GM19238 (cell line): ENCODE results near the gene COLEC11.

Experiments used
- DNase-seq: peaks from one replicate; pipeline ENCODE4 v3.0.0; 2011; ENCODE audit warnings: low spot score; ENCODE audit not compliant: insufficient read length

The COLEC11 gene

GRCh38 chr2:3670376-3670775 lies 75.5 kb downstream of the COLEC11 start:
- DNase-seq = no peak

DNA sequence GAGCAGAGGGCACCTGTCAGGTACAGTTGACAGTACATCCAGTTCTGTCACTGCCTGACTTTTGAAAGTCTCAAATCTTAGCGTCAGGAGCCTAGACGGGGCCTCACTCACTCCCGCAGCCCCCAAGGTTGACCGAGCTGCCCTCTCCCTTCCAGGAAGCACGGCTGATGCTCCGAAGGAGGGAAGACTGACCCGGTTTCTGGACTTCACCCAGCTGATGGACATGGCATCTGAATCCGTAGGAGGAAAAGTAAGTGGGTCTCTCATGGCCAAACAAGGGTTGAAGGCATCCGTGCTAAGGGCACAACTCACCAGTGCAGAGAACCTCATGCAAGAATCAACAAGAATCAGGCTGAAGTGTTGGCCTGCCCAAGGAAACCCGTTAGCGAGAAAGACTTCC lies 76.0 kb downstream of the COLEC11 start:
- DNase-seq = no peak

DNA sequence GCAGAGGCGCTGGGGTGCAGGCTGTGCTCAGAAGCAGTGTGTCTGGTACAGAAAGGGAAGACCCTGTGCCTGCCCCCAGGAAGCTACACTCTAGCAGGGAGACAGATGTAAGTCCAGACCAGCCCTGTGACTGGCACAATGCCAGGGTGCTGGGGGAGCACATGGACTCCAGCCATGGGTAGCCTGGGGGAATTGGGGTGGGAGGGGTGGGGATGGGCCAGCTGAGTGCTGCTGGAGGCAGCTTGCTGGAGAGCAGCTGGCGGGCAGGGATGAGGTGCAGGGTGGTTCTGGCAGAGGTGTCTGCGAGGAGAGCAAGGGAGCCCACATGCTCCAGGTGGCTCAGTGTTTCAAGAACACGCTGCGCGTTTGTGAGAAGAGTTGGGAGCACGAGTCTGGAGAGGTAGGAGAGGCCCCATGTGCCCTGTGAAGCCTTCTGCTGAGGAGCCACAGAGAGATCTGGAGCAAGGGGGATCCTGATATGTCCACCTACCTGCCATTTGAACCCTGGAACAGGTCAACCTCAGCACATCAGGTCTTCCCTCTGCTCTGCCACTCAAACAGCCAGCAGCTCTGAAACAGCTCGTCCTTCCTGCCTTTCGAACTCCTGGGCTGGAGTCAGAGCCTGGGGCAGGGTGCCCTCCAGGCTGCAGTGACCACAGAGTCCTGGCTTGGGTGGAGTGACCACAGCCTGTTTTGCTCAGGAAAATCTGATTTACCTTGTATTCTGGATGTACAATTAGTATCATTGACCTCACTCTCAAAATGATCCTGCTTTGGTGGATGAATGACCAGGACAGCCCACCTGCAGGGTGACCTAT lies 78.2 kb downstream of the COLEC11 start:
- no peak for DNase-seq

DNA sequence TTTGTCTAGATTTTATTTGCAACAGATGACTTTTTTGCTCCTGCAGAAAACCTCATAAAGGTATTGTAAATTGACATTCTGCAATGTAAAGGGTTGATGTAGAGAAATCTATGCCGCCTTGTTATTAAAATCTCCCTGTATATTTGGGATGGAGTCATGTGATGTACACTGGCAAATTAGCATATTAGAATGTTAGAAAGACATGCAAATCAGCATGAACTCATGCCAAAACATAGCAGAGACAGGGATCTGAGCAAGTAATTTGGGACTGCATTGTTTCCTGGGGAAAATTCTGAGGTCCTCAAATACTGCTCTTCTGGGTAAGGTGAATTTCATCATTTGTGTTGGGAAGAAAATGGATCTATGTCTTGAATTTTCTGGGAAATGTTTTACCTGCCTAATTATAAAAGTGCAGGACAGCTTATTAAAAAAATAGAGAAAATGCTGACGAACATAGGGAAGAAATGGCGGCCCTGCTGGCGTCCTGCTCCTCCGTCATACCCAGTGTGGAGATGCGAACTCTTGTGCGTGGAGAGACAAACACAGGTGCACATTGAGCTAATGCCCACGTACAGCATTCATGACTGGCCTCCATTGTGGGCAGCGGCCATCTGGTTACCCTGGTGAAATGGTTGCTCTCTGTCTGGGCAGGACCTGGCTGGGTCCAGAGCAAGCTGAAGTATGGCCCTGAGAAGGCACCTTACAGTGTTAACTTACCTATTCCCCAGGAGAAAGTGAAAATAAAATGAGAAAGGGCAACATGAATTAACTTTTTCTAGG lies 79.3 kb downstream of the COLEC11 start:
- no peak for DNase-seq

DNA sequence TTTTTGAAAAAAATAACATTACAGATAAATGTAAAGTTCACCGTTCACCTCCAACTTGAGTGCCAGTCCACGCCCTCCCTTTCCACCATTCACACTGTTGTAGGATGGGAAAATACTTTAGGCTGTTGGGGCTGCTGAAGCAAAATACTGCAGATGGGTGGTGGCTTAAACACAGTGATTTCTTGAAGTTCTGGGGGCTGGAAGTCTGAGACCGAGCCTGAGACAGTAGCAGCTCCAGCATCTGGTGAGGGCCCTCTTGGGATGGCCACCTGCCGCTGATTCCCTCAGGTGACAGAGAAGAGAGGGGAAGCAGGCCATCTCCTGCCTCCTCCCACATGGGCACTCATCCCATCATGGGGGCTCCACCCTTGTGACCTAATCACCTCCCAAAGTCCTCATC lies 80.8 kb downstream of the COLEC11 start:
- DNase-seq = no peak

- no peak for DNase-seq
These were observed 82.5 kb downstream of the COLEC11 start for GRCh38 chr2:3677436-3677835.

- no peak for DNase-seq
These were observed 83.3 kb downstream of the COLEC11 start for GRCh38 chr2:3678212-3678611.

DNA sequence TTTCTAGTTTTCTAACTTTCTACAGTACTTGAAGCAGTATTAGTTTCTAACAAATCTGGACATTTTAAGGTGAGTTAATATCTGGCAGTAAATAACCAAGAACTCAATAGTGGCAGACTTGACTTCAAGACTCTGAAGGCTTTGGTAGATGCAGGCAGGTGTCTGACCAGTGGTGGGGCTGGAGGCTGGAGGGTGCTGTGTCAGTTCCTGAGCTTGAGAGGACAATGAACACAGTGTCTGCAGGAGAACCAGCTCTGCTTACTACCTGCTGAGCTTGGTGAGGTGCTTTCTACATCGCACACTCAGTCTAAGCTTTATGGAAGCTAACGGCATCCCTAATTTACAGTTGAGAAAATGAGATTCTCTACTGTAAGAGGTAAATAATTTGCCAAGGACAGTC lies 84.3 kb downstream of the COLEC11 start:
- DNase-seq = no peak

DNA sequence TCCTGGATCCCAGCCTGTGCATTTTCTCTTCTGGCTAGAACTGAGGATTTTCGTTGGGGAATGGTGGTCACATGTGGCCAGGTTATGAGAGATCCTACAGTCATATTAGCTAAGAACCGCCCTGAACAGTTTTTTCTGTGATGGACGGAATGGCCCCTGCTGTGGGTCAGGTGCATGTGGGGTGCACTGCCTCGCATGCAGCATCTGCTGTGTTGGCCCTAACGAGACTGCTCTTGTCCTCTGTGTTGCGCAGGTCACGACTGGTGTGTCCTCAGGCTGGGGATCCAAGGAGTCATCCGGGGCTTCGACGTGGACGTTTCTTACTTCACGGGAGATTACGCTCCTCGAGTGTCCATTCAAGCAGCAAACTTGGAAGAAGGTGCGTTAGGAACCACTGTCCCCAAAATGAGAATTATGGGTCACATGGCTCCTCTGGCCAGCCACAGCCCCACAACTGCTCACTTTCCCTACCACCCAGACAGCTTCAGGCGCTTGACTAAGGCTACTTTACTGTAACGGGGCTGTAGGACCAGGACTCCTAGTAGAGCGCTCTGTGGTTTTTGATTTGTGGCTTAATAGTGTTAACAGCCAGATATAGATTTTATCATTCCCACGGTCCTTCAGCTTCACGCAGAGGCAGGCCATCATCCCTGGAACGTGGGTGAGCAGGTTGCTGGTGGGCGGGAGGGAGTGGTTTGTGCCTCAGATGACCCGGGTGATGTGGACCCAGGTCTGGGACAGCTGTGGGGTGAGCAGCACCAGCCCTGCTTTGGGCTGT lies 84.9 kb downstream of the COLEC11 start:
- DNase-seq = no peak

GRCh38 chr2:3680548-3681345 lies 85.8 kb downstream of the COLEC11 start:
- DNase-seq = no peak

DNA sequence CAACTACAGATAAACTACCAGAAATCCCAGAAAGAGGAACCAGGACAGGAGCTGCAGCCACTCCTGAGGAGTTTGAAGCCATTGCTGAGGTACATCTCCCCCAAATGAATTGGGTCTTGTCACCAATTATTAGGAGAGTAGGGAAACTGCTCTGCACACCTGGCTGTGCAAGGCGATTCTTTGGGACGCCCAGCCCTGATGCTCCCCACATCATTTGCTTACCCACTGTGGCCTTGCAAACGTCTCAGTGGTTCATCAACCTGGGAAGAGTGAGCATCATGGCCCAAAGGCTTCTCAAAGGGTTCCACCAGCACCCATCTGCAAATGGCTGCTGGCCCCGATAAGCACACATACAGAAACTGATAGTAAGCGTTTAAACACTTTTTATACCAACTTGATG lies 86.7 kb downstream of the COLEC11 start:
- no peak for DNase-seq

GRCh38 chr2:3682811-3683210 lies 87.9 kb downstream of the COLEC11 start:
- no peak for DNase-seq

GRCh38 chr2:3683748-3684454 lies 89.0 kb downstream of the COLEC11 start:
- no peak for DNase-seq

- no peak for DNase-seq
These were observed 95.3 kb downstream of the COLEC11 start for GRCh38 chr2:3689998-3690748.

- no peak for DNase-seq
These were observed 97.5 kb downstream of the COLEC11 start for GRCh38 chr2:3692375-3692774.
